Endothelial cell of umbilical vein (primary cell): Measurements from ENCODE around the gene DNAJC6. TPM values are rescaled to one million over a fixed set of nuclear protein-coding genes. Genes with fewer than 3 reads are reported as not detected.

ENCODE experiments used
- BruUV-seq: library from RNA; stranded (reverse); fragments of 400-500 nt; replicated peaks from 2 replicates; lab custom pipeline; 2021; lab: Mats Ljungman, UMichigan
- CTCF ChIA-PET: fragments of 300-600, 350-600 bp; sonication (Branson Sonifier 250); formaldehyde crosslinking; loops from one replicate; lab custom pipeline; 2021; ENCODE audit warnings: antibody characterized with exemption, inconsistent platforms; lab: Charles Lee
- POLR2A ChIA-PET: fragments of 300-600, 350-600 bp; sonication (Branson Sonifier 250); formaldehyde crosslinking; loops from one replicate; lab custom pipeline; 2021; ENCODE audit warnings: antibody characterized with exemption, inconsistent platforms; lab: Charles Lee
- DNase-seq: peaks from one replicate; pipeline ENCODE4 v3.0.0-alpha.2; 2011; ENCODE audit warnings: low read depth, low spot score
- FAIRE-seq: peaks from 2 replicates; lab custom pipeline; 2011; peaks lifted over from hg19 to GRCh38; lab: Jason Lieb, UNC
- H2AFZ ChIP-seq: 2 replicates; pipeline ENCODE4 v1.6.0; 2012; ENCODE audit warnings: low read depth, low read length, control low read depth, inconsistent platforms
- H3K27ac ChIP-seq: 2 replicates; pipeline ENCODE4 v1.5.1; 2011; ENCODE audit warnings: low read depth, mild to moderate bottlenecking, control low read depth, low read length, moderate library complexity; ENCODE audit not compliant: insufficient read depth
- H3K27me3 ChIP-seq, 2 experiments: 2 replicates each; pipeline versions ENCODE4 v1.6.0 to v1.6.1; 2011; ENCODE audit warnings: low read length in 2 of 2, mixed read lengths in 1 of 2; ENCODE audit not compliant: control insufficient read depth in 2 of 2, insufficient read depth in 2 of 2
- H3K36me3 ChIP-seq, 2 experiments: 2 replicates in 1 of 2; 3 replicates in 1 of 2; pipeline ENCODE4 v1.5.1; 2011; ENCODE audit warnings: low read length in 2 of 2, mild to moderate bottlenecking in 1 of 2, moderate library complexity in 1 of 2; ENCODE audit not compliant: control insufficient read depth in 2 of 2, insufficient read depth in 2 of 2; ENCODE audit errors: extremely low read depth in 1 of 2
- H3K4me1 ChIP-seq: 3 replicates; pipeline ENCODE4 v1.5.1; 2011; ENCODE audit warnings: mild to moderate bottlenecking, low read length; ENCODE audit not compliant: control insufficient read depth, insufficient read depth; ENCODE audit errors: extremely low read depth
- H3K4me2 ChIP-seq: 2 replicates; pipeline ENCODE4 v1.6.1; 2011; ENCODE audit warnings: low read length, control low read depth, mixed read lengths; ENCODE audit not compliant: insufficient read depth
- H3K4me3 ChIP-seq, 3 experiments: fragments of 200-600 bp in 1 of 3; sonication (generic), shearing (Covaris generic) in 1 of 3; replicated peaks in 1 of 3; 2 replicates each; pipeline ENCODE4 v1.5.1; 2011 to 2016; ENCODE audit warnings: control low read depth in 3 of 3, low read length in 3 of 3, mild to moderate bottlenecking in 2 of 3, inconsistent platforms in 1 of 3, low read depth in 1 of 3, moderate library complexity in 1 of 3; ENCODE audit not compliant: insufficient read depth in 1 of 3
- H3K79me2 ChIP-seq: 2 replicates; pipeline ENCODE4 v1.6.0; 2012; ENCODE audit warnings: low read length, inconsistent platforms; ENCODE audit not compliant: control insufficient read depth, insufficient read depth
- H3K9ac ChIP-seq: replicated peaks from 2 replicates; pipeline ENCODE3; 2011; ENCODE audit warnings: low read length, control low read depth; ENCODE audit not compliant: insufficient read depth; ENCODE audit errors: extremely low read depth
- H3K9me1 ChIP-seq: replicated peaks from 3 replicates; pipeline ENCODE4 v1.6.0; 2011; ENCODE audit warnings: mild to moderate bottlenecking, low read length; ENCODE audit not compliant: control insufficient read depth, insufficient read depth; ENCODE audit errors: extremely low read depth
- H3K9me3 ChIP-seq: replicated peaks from 2 replicates; pipeline ENCODE4 v1.5.1; 2012; ENCODE audit warnings: low read length, inconsistent platforms; ENCODE audit not compliant: control insufficient read depth, insufficient read depth
- H4K20me1 ChIP-seq: replicated peaks from 2 replicates; pipeline ENCODE3; 2011; ENCODE audit warnings: mild to moderate bottlenecking, low read length; ENCODE audit not compliant: control insufficient read depth, insufficient read depth; ENCODE audit errors: extremely low read depth
- EZH2 ChIP-seq: IDR thresholded peaks from 2 replicates; pipeline ENCODE4 v1.6.1; 2012; ENCODE audit warnings: borderline replicate concordance, low read depth, mild to moderate bottlenecking, moderate library complexity, low read length, inconsistent platforms; ENCODE audit not compliant: severe bottlenecking
- FOS ChIP-seq: IDR thresholded peaks from 2 replicates; pipeline ENCODE4 v1.6.1; 2011; ENCODE audit warnings: mild to moderate bottlenecking, low read length, moderate library complexity, borderline replicate concordance; ENCODE audit not compliant: insufficient read depth
- GATA2 ChIP-seq: IDR thresholded peaks from 2 replicates; pipeline ENCODE4 v1.7.0; 2011; ENCODE audit warnings: low read depth, mild to moderate bottlenecking, moderate library complexity, mixed read lengths, low read length; ENCODE audit not compliant: insufficient read length, insufficient read depth
- JUN ChIP-seq: IDR thresholded peaks from 2 replicates; pipeline ENCODE4 v1.6.1; 2011; ENCODE audit warnings: borderline replicate concordance, low read depth; ENCODE audit not compliant: insufficient read length, insufficient read depth
- MAX ChIP-seq: IDR thresholded peaks from 2 replicates; pipeline ENCODE4 v1.6.1; 2011; ENCODE audit not compliant: insufficient read depth, insufficient read length
- MYC ChIP-seq: IDR thresholded peaks from one replicate; pipeline ENCODE4 v1.6.1; 2011; ENCODE audit warnings: mild to moderate bottlenecking, low read depth, low read length
- POLR2A ChIP-seq: IDR thresholded peaks from 2 replicates; pipeline ENCODE4 v1.6.1; 2012; ENCODE audit warnings: low read depth, mild to moderate bottlenecking, control low read depth, low read length
- POLR2AphosphoS5 ChIP-seq: IDR thresholded peaks from 2 replicates; pipeline ENCODE4 v1.6.1; 2012; ENCODE audit warnings: low read depth, mild to moderate bottlenecking, control low read depth, low read length, moderate library complexity; ENCODE audit not compliant: insufficient read depth
- dilution Hi-C: fragments of 300-500 bp; cut with MboI; formaldehyde crosslinking; loops from one replicate; pipeline ENCODE4 v1.15.0; 2019; ENCODE audit warnings: low sequenced_read_pairs; ENCODE audit not compliant: extremely low pct_ligation_motif_present
- intact Hi-C: fragments of 100-400 bp; cut with micrococcal nuclease; formaldehyde crosslinking; loops from one replicate; pipeline ENCODE4 v1.10.0; 2022
- polyA plus RNA-seq, 4 experiments: library from polyadenylated mRNA; depleted of rRNA in 3 of 4; stranded (reverse) in 3 of 4; unstranded in 1 of 4; fragments of >200 nt; gene quantifications; 2 replicates each; pipeline versions ENCODE4 v1.2.1 to v1.2.3, GENCODE V29; 2011 to 2012; ENCODE audit warnings: missing spikeins in 1 of 4
- total RNA-seq: library from RNA; stranded (reverse); gene quantifications from 2 replicates; pipeline ENCODE4 v1.2.3, GENCODE V29; 2021
- TF ChIP-seq, protein P1 (sequence below), 2 donors: IDR thresholded peaks; 1 replicate in 1 of 2; 2 replicates in 1 of 2; pipeline ENCODE4 v1.5.1; 2011; ENCODE audit warnings: low read length in 2 of 2, mild to moderate bottlenecking in 2 of 2, moderate library complexity in 2 of 2, control low read depth in 1 of 2, inconsistent platforms in 1 of 2, low read depth in 1 of 2; ENCODE audit not compliant: insufficient read depth in 1 of 2; ENCODE audit errors: extremely low read depth in 1 of 2

DNAJC6 gene
- total and polyA plus RNA-seq, 2 donors (not counting 3 experiments of a cell fraction or from before 2014, with no cell fraction given), result 2.3 to 4.9 TPM

DNA sequence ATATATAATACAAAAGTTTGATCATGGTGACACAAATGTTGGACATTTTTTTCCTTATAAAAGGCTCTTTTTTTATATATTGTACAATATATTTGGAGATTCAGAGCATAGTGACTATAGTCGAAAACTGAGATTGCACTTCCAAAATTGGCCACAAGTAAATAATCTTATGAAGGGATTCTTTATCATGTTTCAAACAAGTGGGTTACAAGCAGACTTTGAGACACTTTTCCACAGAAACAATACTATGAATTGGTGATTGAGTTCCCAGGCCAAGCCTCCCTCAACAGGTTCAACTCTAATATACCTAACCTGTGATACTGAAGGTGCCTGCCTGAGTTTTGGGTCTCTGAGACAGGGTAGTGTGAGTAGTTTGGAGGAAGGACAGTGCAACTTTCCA lies 124.9 kb downstream of the DNAJC6 start:
- peaks cover 26% of the 10 kb centered on the region for H3K4me1 ChIP-seq
- FAIRE-seq, result no peak
- CTCF ChIA-PET, result interaction anchor here (4.8 to 7.7 kb wide), 2 partner anchors 25 to 253 kb away, joined by 18 to 104 read pairs; no protein-coding TSS in a partner anchor
- BruUV-seq, result no TSS peak
- POLR2A ChIA-PET, result no interaction called here
- peaks cover 5 to 20% of the 10 kb centered on the region in 2 experiments for H3K36me3 ChIP-seq
- H3K79me2 ChIP-seq, result peaks cover 12% of the 10 kb centered on the region
- no peaks in the 10 kb centered on the region for H3K27me3 ChIP-seq
- no peak for DNase-seq
- H3K4me2 ChIP-seq, result no peak overlapping the region
- dilution Hi-C loops, result no loop called here
- no peak overlapping the region for H3K27ac ChIP-seq
- H3K9me1 ChIP-seq, result no peaks in the 10 kb centered on the region
- intact Hi-C loops, result loop anchor here (5.0 kb wide), 4 partner anchors 78 to 1013 kb away; no protein-coding TSS in a partner anchor
- no peaks in the 10 kb centered on the region for H4K20me1 ChIP-seq
- no peak for TF ChIP-seq EZH2
- TF ChIP-seq GATA2, result no peak
- TF ChIP-seq, protein P1, sequence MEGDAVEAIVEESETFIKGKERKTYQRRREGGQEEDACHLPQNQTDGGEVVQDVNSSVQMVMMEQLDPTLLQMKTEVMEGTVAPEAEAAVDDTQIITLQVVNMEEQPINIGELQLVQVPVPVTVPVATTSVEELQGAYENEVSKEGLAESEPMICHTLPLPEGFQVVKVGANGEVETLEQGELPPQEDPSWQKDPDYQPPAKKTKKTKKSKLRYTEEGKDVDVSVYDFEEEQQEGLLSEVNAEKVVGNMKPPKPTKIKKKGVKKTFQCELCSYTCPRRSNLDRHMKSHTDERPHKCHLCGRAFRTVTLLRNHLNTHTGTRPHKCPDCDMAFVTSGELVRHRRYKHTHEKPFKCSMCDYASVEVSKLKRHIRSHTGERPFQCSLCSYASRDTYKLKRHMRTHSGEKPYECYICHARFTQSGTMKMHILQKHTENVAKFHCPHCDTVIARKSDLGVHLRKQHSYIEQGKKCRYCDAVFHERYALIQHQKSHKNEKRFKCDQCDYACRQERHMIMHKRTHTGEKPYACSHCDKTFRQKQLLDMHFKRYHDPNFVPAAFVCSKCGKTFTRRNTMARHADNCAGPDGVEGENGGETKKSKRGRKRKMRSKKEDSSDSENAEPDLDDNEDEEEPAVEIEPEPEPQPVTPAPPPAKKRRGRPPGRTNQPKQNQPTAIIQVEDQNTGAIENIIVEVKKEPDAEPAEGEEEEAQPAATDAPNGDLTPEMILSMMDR (IDR thresholded peaks at IDR 0.05; ENCODE audit: extremely low read depth in 1 of 2, insufficient read depth in 1 of 2, low read depth in 1 of 2, low read length in 2 of 2), result no peak
- TF ChIP-seq FOS, result no peak
- TF ChIP-seq JUN, result no peak
- TF ChIP-seq POLR2A, result no peak
- no peak for TF ChIP-seq POLR2AphosphoS5
- TF ChIP-seq MAX, result no peak
- no peak for TF ChIP-seq MYC
- no peak overlapping the region for H2AFZ ChIP-seq
- H3K4me3 ChIP-seq, result no peak overlapping the region
- H3K9ac ChIP-seq, result no peak overlapping the region
- H3K9me3 ChIP-seq, result no peaks in the 10 kb centered on the region
